NT2/D1 (cell line): Measurements from ENCODE around the gene POTEF.
"Not testable (repeated sequence)": the region's sequence is repeated elsewhere in the genome, so short reads cannot be mapped to it uniquely, and the experiment has no call there.

ENCODE experiments used
- YY1 ChIP-seq: IDR thresholded peaks from 2 replicates; pipeline ENCODE4 v1.6.1; 2011; ENCODE audit not compliant: insufficient read length, insufficient read depth
- ZNF274 ChIP-seq: IDR thresholded peaks from 2 replicates; pipeline ENCODE4 v1.6.1; 2011; ENCODE audit warnings: mild to moderate bottlenecking, low read depth, low read length

DNA sequence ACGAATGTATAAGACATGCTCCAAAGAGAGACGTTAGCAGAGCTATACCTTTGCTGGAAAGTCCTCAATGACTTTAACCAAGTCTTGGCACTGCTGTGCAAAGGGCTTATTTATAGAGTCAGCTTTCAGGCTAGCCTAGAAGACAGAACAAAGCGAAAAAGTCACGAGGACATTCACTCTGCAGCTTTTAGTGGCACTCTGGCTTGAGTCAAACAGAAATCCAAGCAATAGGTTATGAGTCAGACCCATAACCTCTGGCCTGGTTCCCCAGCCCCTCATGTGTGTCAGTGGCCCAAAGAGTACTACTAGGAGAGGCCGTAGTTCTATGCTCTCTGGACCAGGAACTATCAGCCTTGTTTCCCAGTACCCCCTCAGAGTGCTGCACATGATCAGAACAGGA is 45.8 kb upstream of the POTEF start:
- TF ChIP-seq ZNF274, YY1: not testable (repeated sequence)
